Measurements from ENCODE around the gene CDCA8. TPM values are rescaled to one million over a fixed set of nuclear protein-coding genes. Genes with fewer than 3 reads are reported as not detected.

Gene CDCA8
- total RNA-seq, 6 experiments from 2014 or later: 0.31 to 2.2 (median 0.76) TPM

GRCh38 chr1:37721565-37721964, 29.2 kb downstream of the CDCA8 start:
- no peak for DNase-seq
- 40% methylated on average over 1 of the region's 19 CpGs for WGBS (ENCODE audit: insufficient coverage, low coverage, low lambda C conversion rate, missing lambda C conversion rate)
- Histone ChIP-seq H3K9me3 (no peaks in the 10 kb centered on the region), H3K4me1 (no peaks in the 10 kb centered on the region), H3K27me3 (no peaks in the 10 kb centered on the region), H3K4me3 (no peak overlapping the region), H3K36me3 (no peaks in the 10 kb centered on the region), H3K27ac (no peak overlapping the region)
- TF ChIP-seq CTCF (IDR thresholded peaks at IDR 0.05) (no peak), POLR2A (IDR thresholded peaks at IDR 0.05) (no peak)
- no peak for ATAC-seq
- intact Hi-C loops (cut with DNase I): no loop called here

GRCh38 chr1:37722181-37723071, 30.1 kb downstream of the CDCA8 start:
- H3K36me3 ChIP-seq: no peaks in the 10 kb centered on the region
- WGBS (ENCODE audit: insufficient coverage, low coverage, low lambda C conversion rate, missing lambda C conversion rate): 84% methylated on average over 7 of the region's 14 CpGs
- H3K4me1 ChIP-seq: no peaks in the 10 kb centered on the region
- no peak for ATAC-seq
- no peaks in the 10 kb centered on the region for H3K9me3 ChIP-seq
- intact Hi-C loops (cut with DNase I): no loop called here
- no peaks in the 10 kb centered on the region for H3K27me3 ChIP-seq
- no peak overlapping the region for H3K4me3 ChIP-seq
- no peak for TF ChIP-seq POLR2A (IDR thresholded peaks at IDR 0.05)
- TF ChIP-seq CTCF (IDR thresholded peaks at IDR 0.05): no peak
- no peak overlapping the region for H3K27ac ChIP-seq
- no peak for DNase-seq

- DNase-seq (no peak), ATAC-seq (no peak)
- Histone ChIP-seq H3K36me3 (no peaks in the 10 kb centered on the region), H3K9me3 (no peaks in the 10 kb centered on the region), H3K4me3 (no peak overlapping the region), H3K4me1 (no peaks in the 10 kb centered on the region), H3K27ac (no peak overlapping the region), H3K27me3 (no peaks in the 10 kb centered on the region)
- intact Hi-C loops (cut with DNase I): no loop called here
- WGBS (ENCODE audit: insufficient coverage, low coverage, low lambda C conversion rate, missing lambda C conversion rate): 50% methylated on average over 1 of the region's 6 CpGs
- TF ChIP-seq POLR2A (IDR thresholded peaks at IDR 0.05) (no peak), CTCF (IDR thresholded peaks at IDR 0.05) (no peak)
Observed at GRCh38 chr1:37723072-37723389, 30.7 kb downstream of the CDCA8 start.

- 46% methylated on average over 7 of the region's 11 CpGs for WGBS (ENCODE audit: insufficient coverage, low coverage, low lambda C conversion rate, missing lambda C conversion rate)
Observed at GRCh38 chr1:37723390-37724078, 31.2 kb downstream of the CDCA8 start.

More at GRCh38 chr1:37723390-37724078, 31.2 kb downstream of the CDCA8 start:
- Histone ChIP-seq H3K4me3 (no peak overlapping the region), H3K4me1 (no peaks in the 10 kb centered on the region), H3K27me3 (no peaks in the 10 kb centered on the region), H3K27ac (no peak overlapping the region), H3K36me3 (no peaks in the 10 kb centered on the region), H3K9me3 (no peaks in the 10 kb centered on the region)
- no peak for DNase-seq
- intact Hi-C loops (cut with DNase I): no loop called here
- peak in 1 of 4 donors; percentile 78 for ATAC-seq
- TF ChIP-seq POLR2A (IDR thresholded peaks at IDR 0.05): no peak
- no peak for TF ChIP-seq CTCF (IDR thresholded peaks at IDR 0.05)

Data from right lobe of liver (tissue), 6 donors.